HG03196 (cell line): ENCODE data around the gene STX12.
"Not testable (repeated sequence)": the region's sequence is repeated elsewhere in the genome, so short reads cannot be mapped to it uniquely, and the experiment has no call there.

Source experiments
- ATAC-seq: cut with Tn5 transposase; IDR thresholded peaks from one replicate; pipeline ENCODE4 v1.9.1; 2021; ENCODE audit not compliant: unreplicated experiment

Gene STX12

GRCh38 chr1:27865821-27866220, 92.8 kb downstream of the STX12 start:
- no peak for ATAC-seq

GRCh38 chr1:27868556-27868931, 95.5 kb downstream of the STX12 start:
- ATAC-seq: no peak

GRCh38 chr1:27868932-27869718, 96.1 kb downstream of the STX12 start:
- peak; percentile 48 for ATAC-seq

GRCh38 chr1:27869719-27870085, 96.7 kb downstream of the STX12 start:
- ATAC-seq: no peak

- ATAC-seq: not testable (repeated sequence)
Observed at GRCh38 chr1:27871076-27871475, 98.1 kb downstream of the STX12 start.

GRCh38 chr1:27872059-27872801, 99.2 kb downstream of the STX12 start, which contains the start of gene THEMIS2:
Gene THEMIS2, plus strand, starts transcription at chr1:27872544. Its CDS starts 28 bp downstream, at chr1:27872572.
- no peak for ATAC-seq

GRCh38 chr1:27872802-27873551, 100.0 kb downstream of the STX12 start:
- no peak for ATAC-seq

- ATAC-seq: no peak
Observed at GRCh38 chr1:27873671-27874384, 100.8 kb downstream of the STX12 start.
